Ramos (cell line): ENCODE data around the gene RFC5.
"Not testable (repeated sequence)": the region's sequence is repeated elsewhere in the genome, so short reads cannot be mapped to it uniquely, and the experiment has no call there.

Experiments used
- in situ Hi-C: fragments of 300-500 bp; cut with MboI; formaldehyde crosslinking; loops from one replicate; pipeline ENCODE4 v1.14.3; 2022; ENCODE audit warnings: low sequenced_read_pairs; ENCODE audit not compliant: unreplicated experiment

RFC5 gene

DNA sequence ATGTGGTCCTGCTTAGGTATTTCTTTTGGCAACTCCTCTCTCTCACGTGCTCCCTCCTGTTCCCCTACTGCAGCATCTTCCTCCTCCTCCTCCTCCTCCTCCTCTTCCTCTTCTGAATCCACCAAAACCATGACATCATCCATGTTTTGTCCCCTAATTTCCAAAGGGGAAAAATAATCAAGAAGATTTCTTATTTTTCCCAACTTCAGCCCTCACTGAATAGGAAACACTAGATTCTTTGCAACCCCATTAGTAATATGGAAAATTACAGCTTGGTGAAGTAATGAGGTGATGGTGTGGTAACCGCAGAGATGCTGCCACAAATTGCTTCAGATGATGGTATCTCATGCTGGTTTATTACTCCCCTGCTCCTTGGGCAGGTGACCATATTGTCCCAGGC, 51.9 kb downstream of the RFC5 start:
- in situ Hi-C loops: no loop called here

DNA sequence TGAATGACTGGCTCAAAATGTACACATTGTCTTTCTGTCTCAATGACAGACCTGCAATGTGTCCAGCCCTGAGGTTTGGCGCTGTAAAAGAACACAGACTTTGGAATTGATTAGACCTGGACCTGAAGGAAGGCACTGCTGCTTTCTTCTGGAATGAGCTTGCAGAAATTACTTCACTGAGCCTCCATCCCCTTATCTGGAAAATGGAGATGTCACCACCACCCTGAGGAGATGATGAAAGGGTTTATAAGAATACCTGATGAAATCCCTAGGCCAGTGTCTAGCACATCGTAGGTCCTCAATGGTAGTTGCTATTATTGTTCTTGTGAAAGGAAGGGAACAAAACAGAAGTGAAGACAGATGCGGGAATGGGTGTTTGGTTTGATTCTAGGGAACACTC, 54.1 kb downstream of the RFC5 start:
- in situ Hi-C loops: no loop called here

DNA sequence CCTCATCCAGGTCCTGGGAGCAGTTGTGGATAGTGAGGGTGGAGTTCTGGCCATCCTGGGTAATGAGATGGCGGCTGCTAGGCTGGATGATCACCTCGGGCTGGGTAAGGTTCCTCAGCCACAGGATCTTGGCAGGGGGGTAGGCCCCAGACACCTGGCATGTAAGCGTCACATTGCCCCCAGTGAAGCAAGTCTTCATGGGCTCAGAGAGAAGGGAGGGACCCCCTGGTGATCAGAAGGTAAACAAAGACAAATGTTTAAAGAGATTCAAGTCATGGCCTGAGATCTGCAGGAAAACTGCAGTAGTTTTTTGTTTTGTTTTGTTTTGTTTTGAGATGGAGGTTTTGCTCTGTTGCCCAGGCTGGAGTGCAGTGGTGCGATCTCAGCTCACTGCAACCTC, 57.3 kb downstream of the RFC5 start:
- in situ Hi-C loops: no loop called here

DNA sequence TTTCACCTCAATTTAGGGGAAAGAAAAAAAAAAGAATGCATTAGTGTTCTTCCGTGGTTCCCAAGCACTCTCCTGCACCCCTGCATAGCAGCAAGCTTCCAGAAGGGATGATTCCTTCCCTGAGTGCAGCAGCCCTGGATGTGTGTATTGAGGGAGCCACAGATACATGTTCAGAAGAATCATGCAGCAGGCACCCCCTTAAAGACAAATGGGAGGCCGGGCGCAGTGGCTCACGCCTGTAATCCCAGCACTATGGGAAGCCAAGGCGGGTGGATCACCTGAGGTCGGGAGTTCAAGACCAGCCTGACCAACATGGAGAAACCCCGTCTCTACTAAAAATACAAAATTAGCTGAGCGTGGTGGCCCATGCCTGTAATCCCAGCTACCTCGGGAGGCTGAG, 65.0 kb downstream of the RFC5 start:
- in situ Hi-C loops: not testable (repeated sequence)
